A172 (cell line): ENCODE data around the gene TCEA2. TPM values are rescaled to one million over a fixed set of nuclear protein-coding genes. Genes with fewer than 3 reads are reported as not detected.

ENCODE experiments used
- DNase-seq: peaks from one replicate; pipeline ENCODE4 v3.0.0-alpha.2; 2015; ENCODE audit warnings: low spot score
- total RNA-seq: library from RNA; depleted of rRNA; stranded (reverse); fragments of >200 nt; shearing (Covaris generic); gene quantifications from 2 replicates; pipeline ENCODE4 v1.2.3, GENCODE V29; 2014

The TCEA2 gene
- total RNA-seq, 1 experiment from 2014 or later, result 58.3 TPM

DNA sequence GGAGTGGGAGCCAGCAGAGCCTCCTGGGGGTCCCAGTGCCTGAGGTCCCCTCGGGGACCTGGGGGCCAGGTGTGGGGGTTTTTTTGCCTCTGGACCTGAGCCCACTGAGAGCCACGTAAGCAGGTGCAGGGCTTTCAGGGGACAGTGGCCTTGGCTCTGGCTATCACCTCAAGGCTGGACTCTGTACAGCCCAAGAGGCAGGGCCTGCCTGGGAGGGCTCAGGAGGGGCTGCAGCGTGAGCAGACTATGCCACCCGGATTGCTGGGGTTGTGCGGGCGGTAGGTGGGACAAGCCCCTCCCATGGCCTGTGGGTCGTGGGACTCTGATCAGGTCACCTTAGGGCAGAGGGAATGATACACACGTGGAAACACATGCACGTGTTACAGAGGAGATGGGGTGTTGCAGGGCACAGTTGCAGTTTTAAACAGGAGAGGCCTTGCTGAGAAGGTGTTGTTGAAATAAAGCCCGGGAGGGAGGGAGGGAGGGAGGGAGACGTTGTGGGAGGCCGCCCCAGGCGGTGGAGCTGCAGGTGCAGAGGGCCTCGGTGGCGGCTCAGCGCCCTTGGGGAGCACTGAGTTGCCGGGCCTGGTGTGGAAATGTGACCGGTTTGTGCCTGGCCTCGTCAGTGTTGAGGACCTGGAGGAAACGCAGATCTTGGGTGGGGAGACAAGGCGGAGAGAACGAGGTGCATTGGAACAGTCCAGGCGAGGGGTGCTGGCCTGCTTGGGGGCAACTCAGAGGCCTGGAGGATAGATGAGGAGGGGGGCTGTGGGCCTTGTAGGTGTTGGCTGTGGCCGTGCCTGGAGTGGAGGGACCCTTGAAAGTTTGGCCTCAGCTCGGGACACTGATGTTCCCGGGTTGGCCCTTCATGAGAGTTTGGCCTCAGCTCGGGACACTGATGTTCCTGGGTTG is 2.3 kb downstream of the TCEA2 start:
- DNase-seq, result no peak

DNA sequence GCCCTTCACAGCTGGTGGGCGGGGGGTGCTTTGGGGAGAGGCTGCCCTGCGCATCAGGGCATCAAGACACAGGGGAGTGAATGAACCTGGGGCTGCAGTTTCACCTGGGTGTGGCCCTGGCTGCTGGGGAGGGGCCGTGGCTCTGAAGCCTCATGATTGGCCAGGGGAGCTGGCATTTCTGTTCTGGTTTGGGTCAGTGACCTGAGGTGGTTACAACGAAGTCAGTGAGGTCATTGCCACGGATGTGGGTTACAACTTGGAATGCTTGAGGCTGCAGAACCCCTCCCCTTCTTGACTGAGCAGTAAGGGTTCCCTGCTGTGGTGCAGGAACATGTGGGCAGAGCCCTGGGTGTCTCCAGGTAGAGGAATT is 3.0 kb downstream of the TCEA2 start:
- DNase-seq, result peak; percentile 99

DNA sequence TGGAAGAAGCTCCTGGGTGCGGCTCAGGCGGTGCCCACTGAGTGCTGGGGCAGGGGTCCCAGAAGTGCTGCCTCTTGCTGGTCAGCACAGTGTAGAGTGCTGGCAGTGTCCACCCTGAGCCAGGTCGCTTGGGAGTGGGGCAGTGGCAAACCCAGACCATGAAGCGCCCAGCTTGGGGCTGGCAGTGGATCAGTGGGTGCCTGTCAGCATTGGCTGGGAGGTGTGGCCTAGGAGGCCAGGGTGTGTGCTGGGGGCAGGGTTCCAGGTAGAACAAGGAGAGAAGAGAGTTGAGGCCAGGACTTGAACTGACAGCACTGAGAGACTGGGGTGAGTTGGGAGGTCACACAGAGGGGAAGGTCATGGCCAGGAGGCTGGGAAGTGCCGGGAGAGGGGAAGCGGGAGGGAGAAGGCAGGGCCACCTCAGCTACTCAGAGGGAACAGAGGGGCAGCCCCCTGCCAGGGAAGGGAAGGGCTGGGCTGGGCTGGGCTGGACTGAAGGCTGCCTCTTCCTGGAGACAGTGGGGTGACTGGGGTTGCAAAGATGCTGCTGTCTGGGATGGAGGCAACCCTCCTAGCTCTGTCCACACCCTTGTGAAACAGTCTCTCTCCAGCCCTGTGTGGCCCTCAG is 4.1 kb downstream of the TCEA2 start:
- DNase-seq, result no peak

DNA sequence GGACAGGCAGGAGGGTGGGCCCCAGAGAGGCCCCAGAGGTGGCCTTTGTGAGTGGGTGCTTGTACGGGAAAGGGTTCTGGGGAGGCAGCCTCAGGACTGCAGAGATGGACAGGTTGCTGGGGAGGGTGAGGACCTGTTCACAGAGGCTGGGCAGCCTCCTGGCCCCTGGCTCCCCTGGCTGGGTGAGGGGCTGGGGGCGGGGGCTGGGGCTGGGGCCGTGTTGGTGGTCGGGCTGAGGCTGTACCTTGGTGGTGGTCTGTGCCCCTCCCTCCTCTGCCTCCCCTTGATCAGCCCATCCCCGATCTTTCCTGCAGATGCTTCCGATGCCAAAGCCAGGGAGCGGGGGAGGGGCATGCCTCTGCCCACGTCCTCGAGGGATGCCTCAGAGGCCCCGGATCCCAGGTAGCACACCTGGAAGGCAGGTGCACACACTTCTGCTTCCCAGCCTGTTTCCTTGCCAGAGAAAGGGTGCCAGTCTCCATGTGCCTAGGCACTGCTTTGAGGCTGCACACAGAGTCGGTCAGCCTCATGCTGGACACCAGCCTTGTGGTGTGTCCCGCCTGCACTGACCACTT is 4.8 kb downstream of the TCEA2 start:
- DNase-seq, result no peak

DNA sequence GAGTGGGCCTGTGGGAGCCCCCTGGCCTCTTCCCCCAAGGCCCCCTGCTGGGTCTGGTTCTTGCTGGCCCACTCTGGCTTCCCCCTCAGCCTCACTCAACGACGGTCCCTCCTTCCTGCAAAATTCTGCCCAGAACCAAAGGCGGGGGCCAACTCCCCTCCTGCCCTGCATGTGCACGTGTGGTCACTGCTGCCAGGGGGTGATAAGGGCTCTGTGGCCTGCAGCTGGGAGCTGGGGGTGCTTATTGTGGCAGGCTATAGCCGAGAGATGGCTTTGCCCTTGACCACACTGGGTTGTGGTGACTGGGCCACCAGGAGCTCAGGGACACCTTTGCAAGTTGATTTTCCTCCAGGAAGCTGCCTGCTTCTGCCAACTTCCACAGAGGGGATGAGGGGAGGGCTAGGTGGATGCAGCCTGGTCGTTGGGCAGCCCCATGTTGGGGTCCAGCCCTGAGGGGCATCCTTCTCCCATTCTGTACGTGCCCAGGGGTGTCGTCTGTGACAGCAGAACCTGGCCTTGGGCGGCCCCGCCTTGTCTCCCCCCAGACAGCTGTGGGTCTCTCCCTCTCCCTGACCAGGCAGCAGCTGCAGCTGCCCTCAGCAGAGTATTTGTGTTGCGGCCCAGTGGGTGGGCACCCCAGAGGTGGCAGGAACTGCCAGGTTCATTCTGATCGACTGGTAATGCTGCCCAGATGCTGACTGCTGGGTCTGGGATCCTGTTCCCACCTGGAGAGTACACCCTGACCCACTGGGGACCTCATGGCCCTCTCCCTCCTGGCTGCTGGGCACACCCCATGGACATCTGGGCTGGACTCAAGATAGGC is 5.6 kb downstream of the TCEA2 start:
- no peak for DNase-seq

DNA sequence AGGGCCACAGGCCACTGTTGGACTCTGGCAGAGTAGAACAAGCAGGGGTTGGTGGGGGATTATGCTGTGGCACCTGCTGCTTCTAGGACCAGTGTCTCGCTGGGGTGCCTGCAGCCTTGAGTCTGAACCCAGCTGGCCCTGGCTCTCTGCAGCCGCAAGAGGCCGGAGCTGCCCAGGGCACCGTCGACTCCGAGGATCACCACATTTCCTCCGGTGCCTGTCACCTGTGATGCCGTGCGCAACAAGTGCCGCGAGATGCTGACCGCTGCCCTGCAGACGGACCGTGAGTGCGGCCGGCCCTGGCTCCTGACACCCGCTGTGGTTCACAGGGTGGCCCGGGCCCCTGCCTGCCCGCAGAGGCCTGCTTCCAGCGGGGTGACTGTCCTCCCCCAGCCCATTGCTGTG is 6.2 kb downstream of the TCEA2 start:
- no peak for DNase-seq

DNA sequence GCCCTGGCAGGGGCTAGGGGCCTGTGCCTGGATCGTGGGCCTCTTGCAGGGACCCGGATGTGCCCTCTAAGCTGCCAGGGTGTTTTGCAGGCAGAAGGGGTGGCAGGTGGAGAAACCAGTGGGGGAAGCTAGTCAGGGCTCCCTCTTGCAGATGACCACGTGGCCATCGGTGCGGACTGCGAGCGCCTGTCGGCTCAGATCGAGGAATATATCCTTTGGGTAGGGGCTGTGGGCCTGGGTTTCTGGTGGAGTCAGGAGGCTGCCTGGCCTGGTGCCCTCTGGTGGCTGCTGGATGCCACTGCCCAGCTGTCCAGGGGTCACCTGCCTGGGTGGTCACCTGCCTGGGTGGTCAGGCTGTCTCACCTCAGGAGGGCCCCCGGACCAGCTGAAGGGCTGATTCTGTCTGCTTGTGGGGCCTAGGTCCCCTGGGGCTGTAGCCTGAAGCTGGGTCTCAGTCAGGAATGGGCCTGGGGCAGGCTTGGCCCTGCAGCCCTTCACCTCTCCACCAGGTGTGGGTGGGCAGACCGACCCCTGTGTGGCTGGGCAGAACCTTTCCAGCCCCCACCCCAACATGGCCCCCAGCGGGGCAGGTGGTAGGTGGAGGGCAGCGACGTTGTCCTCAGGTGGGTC is 6.7 kb downstream of the TCEA2 start:
- DNase-seq, result no peak

DNA sequence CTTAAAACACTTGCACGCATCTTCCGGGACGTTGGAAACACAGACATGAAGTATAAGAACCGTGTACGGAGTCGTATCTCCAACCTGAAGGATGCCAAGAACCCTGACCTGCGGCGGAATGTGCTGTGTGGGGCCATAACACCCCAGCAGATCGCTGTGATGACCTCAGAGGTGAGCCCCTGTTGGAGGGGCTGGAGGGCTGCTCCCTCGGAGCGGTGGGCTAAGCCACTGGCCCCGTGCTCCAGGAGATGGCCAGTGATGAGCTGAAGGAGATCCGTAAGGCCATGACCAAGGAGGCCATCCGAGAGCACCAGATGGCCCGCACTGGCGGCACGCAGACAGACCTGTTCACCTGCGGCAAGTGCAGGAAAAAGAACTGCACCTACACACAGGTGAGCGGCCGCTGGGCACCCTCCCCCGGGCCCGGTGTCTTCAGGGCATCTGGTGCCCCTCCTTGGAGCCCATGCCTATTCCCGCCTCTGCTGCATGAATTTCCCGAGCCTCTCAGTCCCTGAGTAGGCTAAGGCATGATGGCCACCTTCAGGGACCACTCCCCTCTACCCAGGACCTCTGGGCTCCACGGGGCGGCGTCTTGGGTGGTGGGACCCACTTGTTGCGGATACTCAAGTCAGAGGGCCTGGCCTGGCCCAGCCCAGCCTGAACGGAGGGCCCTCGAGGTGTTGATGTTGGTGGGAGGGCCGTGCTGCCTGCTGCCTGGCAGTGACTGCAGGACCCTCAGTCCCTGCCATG is 7.4 kb downstream of the TCEA2 start:
- no peak for DNase-seq

DNA sequence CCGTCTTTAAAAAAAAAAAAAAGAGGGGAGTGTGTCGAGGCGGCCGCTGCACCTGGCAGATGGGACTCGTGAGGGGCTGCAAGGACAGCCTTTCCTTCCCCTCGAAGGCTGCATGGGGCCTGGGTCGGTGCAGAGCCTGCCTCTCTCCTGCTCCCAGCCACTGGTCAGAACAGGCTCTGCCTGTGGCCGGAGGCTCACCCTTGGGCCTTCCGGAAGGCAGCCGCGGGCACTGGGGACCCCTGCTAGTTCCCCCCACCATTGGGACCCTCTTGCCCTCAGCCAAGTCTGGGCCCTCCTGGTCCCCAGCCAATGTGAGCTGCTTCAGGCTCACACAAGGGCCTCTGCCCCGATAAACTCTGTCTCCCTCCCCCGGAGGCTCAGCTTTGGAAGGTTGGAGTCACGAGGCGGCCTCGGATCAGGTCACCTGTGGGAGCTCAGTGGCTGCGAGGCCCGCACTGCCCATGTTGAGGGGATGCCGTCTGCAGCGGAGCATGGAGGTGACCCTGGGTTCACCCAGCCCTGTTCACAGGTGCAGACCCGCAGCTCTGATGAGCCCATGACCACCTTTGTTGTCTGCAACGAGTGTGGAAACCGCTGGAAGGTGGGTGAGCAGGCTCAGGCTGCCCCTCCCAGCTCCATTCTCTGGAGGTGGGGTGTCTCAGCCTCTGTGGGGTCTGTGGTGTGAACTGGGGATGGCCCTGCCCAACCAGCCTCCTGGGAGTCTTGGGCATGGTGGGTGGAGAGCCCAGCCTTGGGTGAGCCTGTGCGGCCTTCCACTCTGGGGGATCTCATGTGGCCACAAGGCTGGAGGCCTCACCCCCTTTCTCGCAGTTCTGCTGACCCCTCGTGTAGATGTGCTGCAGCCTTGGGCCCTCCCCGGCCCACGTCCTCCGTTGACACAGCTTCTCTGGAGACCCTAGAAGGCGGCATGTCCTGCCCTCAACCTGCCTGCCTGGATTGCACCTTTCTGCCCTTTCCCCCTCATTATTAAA is 8.6 kb downstream of the TCEA2 start:
- DNase-seq, result no peak

DNA sequence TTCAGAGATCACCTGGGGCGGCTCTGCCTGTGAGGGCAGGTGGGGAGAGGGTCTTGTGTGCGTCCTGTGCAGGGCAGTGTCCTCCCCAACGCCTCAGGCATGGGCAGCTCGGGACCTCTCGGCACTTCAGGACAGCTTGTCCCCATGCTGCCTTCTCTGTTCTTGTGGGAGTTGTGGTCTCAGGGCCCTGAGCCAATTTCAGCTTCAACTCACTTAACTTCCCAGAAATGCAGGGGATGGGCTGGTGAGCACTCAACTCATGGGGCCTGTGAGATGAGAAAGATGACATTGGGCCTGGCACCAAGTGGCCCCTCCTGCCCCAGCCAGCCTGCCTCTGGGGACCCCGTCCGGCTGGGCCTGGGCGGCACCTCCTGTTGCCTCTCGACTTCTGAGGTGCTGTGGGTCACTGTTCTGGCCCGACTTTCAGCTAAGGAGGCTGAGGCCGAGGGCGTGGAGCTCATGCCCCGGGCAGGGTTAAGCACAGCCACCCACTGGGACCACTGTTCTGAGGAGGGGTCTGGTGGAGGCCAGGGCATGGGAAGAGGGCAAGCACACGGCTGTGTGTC is 9.6 kb downstream of the TCEA2 start:
- no peak for DNase-seq

DNA sequence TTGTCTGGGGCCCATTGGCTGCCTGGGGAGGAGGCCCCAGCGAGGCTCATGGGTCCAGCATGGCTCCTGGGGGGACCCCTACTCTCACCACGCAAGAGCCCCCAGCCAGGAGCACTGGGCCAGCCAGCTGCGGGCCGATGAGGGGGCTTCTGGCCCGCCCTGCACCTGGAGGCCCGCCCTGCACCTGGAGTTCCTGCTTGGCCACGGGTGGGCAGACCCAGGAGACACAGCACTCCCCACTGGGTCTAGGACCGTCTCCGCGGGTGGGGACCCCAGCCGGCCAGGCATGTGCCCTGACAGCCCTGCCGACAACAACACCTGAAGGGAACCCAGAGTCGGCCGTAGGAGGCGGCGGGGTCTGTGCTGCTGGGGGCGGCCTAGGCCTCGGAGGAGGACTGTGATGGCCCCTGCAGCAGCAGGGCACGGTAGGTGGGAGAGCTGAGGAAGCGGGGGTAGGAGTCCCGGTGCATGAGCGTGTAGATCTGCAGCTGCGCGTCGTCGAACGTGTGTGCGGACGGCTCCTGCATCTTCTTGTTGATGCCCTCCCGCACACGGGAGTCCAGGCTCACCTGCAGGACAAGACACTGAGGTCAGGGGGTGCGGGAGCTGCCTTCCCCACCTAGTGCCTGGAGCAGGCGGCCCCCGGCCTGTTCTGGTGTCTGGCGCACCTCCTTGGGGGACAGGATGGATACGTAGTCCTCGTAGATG is 10.6 kb downstream of the TCEA2 start:
- DNase-seq, result no peak

DNA sequence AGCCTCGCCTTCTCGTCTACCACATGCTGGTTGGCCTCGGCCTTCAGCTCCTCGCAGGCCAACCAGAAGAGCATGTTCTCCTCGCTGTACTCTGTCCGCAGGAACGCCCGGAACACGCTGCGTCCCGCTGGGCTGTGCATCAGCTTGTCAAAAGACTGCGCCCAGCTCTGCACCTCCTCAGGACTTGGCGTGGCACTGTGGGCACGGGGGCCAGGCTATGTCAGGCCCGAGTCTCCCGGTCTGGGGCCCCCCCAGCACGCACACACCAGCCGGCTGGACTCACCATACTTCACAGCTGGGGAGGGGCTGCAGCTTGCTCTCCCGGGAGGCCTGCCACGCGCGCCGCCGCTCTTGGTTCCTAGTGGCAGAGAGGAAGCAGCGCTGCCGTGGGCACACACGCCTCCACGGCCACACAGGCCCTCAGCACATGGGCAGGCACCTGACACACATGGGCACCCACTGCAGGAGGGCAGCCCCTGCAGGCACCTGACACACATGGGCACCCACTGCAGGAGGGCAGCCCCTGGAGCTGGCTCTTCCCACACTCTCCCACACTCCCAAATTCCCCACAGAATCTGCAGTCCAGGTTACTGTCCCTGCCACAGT is 11.3 kb downstream of the TCEA2 start:
- DNase-seq, result no peak

DNA sequence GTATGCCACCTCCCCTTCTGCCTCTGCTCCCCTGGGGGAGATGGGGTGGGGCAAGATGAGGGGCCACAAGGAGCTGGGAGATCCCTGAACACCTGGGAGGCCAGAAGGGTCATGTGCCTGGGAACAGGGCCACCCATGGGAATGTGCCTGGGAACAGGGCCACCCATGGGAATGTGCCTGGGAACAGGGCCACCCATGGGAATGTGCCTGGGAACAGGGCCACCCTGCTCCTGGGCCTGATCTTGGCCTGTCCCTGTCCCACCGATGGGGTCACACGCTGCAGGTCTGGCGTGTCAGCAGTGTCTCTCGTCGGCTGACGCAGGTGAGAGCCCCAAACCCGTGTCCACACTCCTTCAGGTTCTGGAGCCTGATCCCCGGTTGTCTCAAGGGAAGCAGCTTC is 12.0 kb downstream of the TCEA2 start:
- no peak for DNase-seq

DNA sequence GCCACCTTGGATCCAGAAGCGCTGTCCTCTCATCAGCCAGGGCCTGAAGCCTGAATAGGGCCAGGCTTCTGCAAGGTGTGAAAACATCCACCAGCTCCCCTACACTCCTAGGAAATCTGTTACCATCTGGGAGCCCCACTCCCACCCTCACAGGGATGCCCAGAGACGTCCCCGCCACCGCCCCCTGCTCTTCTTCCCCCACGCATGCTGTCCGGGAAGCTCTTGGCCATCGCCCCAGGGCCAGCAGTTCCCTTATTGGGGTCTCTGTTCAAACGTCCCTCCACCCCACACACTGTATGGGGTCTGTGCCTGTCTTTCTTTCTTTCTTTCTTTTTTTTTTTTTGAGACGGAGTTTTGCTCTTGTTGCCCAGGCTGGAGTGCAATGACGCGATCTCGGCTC is 12.6 kb downstream of the TCEA2 start:
- DNase-seq, result no peak

DNA sequence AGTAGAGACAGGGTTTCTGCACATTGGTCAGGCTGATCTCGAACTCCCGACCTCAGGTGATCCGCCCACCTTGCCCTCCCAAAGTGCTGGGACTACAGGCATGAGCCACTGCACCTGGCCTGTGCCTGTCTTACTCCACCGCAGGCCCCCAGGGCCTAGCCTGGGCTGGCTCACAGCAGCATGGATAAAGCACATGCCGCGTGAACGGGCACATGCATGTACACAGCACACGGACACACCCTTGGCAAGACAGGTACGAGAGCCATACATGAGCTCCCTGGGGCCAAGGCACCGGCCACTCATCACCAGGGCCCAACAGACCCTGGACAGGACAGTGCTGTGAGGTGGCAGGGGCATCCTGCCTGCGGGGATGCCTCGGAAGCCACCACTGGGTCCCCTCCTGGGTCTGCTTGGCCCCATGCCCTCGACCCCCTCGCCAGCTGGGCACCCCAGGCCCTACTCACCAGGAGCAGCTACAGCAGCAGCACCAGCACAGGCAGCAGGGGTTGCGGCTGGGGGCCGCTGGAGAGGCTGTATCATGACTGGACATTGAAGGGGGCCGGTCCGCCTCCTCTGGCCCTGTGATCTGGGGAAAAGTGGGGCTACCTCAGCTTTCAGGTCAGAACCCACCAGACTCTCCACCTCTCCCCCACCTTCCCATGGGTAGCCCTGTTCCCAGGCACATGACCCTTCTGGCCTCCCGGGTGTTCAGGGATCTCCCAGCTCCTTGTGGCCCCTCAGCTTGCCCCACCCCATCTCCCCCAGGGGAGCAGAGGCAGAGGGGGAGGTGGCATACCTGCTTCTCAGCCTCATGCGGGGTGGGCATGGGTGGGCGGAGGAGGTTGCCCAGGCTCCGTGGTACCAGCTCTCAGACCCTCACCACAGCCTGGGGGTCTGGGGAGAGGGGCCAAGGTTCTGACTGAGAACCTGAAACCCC is 13.3 kb downstream of the TCEA2 start:
- no peak for DNase-seq

DNA sequence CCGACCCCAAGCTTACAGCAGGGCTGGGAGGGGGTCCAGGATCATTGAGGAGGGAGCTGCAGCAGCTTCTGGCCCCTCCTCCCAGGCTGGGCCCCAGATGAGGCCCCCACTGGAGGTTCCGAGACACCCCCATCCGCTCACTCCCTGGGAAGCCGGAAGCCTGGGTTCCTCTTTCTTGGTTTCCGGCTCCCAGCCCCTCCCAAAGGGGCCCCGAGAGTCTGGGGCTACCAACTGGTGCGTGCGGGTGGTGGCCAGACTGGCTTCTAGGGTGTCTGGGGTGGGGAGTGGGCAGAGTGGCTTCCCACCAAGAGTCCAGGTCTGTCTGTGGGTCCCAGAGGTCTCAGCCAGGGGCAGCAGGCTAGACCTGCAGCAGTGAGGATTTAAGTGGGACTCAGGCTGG is 14.1 kb downstream of the TCEA2 start:
- DNase-seq, result no peak

DNA sequence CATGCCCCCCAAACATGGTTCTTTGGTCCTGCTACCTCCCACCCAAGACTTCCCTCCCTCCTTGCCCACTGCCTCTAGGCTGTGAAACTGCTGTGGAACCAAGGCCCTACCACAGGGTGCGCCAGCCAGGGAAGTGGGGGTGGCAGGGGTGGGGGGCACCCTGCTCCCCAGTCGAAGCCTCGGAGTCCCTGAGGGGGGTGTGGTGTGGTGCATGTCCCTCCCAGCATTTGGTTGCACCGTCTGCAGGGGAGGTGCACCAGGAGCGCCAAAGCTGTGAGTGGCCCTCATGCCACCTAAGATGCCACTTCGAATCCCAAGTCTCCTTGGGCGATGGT is 14.5 kb downstream of the TCEA2 start:
- no peak for DNase-seq
